NCI-H2196 treated with DMSO at 0.1 percent for 48 hours (cell line): ENCODE data around the gene H2BW2.
"Not testable (repeated sequence)": the region's sequence is repeated elsewhere in the genome, so short reads cannot be mapped to it uniquely, and the experiment has no call there.

Source experiments
- DNase-seq: peaks from one replicate; lab custom pipeline; 2025; ENCODE audit not compliant: unreplicated experiment; lab: John Stamatoyannopoulos, UW

H2BW2 gene

DNA sequence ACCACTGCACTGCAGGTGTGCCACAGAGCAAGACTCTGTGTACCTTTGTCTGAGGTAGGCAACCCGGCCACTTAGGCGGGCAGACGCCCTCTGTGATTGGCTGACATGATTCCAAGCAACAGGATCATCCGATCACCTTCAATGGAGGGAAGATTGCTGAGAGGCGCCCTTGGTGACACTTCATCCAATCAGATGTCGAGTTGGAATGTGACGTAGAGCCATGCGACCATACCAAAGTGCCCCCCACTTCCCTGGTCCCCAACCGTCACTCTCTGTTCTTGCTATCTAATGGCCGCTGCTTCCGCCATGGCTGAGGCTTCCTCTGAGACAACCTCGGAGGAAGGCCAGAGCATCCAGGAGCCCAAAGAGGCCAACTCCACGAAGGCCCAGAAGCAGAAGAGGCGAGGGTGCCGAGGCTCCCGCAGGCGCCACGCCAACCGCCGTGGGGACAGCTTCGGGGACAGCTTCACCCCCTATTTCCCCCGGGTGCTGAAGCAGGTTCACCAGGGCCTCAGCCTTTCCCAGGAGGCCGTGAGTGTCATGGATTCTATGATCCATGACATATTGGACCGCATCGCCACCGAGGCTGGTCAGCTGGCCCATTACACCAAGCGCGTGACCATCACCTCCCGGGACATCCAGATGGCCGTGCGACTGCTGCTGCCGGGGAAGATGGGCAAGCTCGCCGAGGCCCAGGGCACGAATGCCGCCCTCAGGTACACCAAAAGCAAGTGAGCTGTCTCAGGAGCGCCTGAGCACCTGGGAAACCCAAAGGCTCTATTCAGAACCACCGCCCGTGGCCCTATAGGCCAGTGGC lies at the start of gene H2BW2:
Gene H2BW2 (plus strand): TSS at position 268 of the 817 bp plus-strand sequence. CDS start 39 bp downstream, at position 307.
- DNase-seq = no peak

DNA sequence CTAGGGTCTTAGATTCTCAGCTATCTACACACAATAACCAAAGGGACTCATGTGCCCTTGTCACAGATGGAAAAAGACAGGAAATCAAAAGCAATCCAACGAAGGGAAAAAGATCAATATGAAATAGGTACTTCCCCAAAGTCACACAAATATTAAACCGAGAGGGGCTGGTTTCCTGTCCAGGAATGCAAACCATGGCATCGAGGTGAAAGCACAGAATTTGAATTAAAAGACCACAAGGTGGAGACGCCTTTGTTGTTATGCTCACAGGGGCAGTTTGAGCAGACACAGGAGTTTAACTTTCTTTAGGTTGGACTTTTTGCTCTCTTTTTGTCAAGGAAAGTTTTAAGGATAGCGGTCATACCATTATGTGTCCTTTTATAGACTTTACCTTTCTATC lies 40.5 kb upstream of the H2BW2 start:
- no peak for DNase-seq

DNA sequence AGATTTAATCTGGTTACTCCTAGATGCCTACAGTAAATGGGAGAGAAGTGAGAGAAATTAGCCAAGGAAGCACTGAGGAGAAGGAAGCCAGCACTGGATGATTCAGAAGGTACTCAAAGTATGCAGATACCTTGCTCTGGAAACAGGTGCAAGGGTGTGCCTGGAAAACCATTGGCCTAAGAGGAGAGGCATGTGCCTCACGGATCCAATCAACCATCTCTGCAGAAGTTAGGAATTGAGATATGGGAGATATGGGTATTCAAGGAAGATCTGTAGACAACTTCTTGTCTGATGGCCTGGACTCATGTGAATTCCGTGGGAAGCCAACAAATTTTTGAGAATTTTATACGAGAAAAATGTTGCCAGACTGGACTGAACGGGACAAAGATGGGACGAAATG lies 30.9 kb upstream of the H2BW2 start:
- DNase-seq = no peak

DNA sequence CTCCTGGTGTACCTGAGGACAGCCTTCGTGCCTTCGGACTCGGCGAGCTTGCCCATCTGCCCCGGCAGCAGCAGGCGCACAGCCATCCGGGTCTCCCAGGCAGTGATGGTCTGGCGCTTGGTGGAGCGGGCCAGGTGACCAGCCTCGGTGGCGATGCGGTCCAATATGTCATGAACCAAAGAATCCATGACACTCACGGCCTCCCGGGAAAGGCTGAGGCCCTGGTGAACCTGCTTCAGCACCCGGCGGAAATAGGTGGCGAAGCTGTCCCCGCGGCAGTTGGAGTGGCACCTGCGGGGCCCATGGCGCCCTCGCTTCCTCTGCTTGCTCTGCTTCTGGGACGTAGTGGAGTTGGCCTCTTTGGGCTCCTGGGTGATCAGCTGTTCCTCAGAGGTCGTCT lies 26.6 kb upstream of the H2BW2 start:
- no peak for DNase-seq

DNA sequence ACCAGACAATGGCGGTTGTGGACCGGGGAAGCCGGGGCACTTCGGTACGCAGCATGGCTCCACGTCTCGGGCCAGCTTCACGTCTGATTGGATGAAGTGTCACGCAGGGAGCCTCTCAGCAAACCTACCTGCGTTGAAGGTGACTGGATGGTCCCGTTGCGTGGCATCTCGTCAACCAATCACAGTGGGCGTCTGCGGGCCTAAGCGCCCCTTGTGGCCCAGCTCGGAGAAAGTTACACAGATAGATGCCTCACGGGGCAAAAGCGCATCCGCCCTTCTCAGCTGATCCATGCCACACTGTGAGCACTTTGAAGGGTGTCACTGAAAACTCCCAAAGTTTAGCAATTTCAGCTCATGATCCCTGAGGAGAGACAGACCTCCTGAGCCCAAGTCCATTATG lies 26.1 kb upstream of the H2BW2 start, which contains the start of gene H2BW1:
Gene H2BW1 (minus strand): TSS at position 103 of the 400 bp plus-strand sequence. CDS start 132 bp downstream, outside the sequence.
- DNase-seq = no peak

DNA sequence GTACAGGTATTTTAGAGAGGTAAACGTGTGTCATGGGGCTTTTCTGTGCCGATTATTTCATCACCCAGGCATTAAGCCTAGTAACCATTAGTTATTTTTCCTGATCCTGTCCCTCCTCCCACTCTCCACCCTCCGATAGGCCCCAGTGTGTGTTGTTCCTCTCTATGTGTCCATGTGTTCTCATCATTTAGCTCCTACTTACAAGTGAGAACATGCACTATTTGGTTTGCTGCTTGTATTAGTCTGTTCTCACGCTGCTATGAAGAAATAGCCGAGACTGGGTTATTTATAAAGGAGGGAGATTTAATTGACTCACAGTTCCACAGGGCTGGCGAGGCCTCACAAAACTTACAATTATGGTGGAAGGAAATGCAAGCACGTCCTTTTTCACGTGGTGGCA lies 24.2 kb upstream of the H2BW2 start:
- not testable (repeated sequence) for DNase-seq

DNA sequence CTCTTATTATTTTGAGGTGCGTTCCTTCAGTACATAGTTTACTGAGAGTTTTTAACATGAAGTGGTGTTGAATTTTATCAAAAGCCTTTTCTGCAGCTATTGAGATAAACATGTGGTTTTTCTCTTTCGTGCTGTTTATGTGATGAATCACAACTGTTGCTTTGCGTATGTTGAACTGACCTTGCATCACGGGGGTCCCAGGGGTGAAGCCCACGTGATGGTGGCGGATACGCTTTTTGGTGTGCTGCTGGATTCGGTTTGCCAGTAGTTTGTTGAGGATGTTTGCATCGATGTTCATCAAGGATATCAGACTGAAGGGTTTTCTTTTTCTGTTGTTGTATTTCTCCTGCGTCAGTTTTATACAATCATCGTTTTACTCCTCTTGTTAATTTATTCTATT lies 21.6 kb upstream of the H2BW2 start:
- no peak for DNase-seq

DNA sequence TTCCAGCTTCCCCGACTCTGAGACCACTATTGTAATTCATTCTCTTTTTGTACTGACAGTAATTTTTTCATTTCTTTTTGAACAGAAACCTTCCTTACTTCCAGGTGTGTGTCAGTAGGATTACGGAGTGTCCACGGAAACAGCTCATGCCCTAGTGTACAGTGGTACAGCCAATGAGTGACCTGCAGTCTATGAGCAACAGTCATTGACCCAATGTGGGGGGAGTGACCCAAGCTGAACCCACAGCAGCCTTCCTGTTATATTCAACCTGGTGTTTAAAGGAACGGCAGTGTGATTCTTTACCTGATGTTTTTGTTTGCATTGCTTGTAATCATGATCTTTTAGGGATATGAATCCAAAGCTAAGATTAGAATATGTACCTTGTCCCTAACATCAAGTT lies 1.2 kb downstream of the H2BW2 start:
- DNase-seq = no peak

DNA sequence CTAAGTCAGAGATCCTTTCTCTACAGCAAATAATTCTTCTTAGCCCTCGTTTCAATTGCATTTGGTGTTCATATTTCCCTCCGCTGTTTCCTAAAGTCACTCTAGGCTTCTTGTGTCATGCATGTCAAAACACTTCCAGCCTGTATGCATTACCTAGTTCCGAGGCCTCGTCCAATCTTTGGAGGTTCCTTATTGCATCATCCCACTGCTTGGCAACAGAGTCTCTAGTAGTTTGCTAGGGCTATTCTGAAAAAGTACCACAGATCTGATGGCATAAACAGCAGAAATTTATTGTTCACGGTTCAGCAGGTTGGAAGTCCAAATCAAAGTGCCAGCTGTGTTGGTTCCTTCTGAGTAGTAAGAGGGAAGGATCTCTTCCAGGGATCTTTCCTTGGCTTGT lies 5.9 kb downstream of the H2BW2 start:
- no peak for DNase-seq

DNA sequence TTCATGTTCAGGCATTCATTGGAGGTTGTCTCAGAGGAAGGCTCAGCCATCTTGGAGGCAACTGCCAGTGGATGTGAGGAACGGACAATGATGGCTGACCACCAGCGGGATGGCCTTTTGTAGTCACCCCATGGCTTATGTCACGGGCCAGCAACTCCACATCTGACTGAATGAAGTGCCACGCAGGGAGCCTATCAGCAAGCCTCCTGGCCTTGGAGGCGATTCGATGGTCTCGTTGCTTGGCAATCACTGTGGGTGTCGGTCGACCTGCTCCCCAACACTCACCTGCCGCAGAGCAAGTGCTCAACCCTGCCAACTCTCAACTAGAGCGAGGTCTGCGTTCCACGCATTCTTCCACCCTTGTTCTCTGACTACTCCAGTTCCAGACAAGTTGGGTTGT lies 7.4 kb downstream of the H2BW2 start:
- DNase-seq = no peak

DNA sequence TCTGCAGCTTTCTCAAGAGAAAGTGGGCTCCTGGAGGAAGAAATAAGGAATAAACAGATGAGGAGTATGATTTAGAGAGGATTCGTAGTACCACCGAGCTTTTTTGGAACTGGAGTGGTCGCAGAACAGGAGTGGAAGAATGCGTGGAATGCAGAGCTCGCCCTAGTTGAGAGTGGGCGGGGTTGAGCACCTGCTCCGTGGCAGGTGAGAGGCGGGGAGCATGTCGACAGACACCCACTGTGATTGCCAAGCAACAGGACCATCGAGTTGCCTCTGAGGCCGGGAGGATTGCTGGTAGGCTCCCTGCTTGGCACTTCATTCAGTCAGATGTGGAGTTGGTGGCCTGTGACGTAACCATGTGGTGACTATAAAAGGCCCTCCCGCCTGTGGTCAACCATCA lies 15.2 kb downstream of the H2BW2 start:
- DNase-seq = not testable (repeated sequence)

DNA sequence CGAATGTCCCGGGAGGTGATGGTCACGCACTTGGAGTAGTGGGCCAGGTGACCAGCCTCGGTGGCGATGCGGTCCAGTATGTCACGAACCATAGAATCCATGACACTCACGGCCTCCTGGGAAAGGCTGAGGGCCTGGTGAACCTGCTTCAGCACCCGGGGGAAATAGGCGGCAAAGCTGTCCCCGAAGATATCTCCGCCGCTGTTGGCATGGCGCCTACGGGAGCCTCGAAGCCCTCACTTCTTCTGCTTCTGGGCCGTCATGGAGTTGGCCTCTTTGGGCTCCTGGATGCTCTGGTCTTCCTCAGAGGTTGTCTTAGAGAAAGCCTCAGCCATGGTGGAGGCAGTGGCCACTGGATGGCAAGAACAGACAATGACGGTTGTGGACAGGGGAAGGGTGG lies 22.9 kb downstream of the H2BW2 start:
- not testable (repeated sequence) for DNase-seq

DNA sequence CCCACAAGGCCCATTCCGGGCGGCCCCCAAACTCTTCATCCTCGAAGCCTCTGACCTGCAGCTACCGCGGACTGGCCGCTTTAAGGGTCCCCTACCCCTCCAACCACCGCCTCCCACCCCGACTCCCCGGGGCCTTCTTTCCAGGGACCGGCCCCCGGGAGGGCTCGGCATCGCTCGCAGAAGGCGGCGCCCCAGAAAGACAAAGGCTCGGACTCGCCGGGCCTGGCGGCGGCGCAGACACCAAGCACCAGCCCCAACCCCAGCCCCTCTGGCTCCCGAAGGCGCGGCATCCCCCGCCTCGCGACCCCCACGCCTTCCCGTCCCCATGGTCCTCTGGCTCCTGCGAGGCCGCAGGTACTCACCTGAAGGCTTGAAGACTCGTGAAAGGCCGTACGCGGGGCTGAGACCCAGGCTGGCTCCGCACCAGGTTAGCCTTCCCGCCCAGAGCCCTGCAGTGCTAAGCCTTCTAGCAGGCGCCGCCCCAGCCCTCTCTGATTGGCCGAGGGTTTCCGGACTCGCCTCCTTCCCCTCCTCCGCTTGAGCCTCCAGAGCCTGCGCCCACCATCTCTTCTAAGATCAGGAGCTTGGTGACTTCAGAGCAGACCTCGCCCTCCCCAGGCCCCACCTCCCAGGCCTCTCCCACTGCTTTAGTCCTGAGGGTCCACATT lies 36.2 kb downstream of the H2BW2 start, which contains the start of gene TMSB15C:
Gene TMSB15C (minus strand): TSS at position 459 of the 668 bp plus-strand sequence.
- DNase-seq = not testable (repeated sequence)

DNA sequence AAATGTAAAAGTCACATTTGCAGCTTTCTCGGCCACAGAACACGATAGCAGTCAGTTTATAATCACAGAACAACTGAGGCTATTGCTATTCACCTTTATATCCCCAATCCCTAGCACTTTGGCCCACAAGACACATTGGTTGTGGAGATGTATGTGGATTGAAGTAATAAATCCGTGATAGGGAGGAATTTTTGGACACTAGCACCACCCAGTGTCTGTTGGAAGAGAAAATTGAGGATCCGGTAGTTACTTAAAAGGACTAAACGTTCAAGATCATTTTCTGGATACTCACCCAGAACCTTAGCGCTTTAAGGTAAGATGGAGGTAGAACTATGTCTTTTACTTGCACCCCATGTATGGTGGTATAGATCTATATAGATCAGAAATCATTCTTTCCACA lies 38.1 kb downstream of the H2BW2 start:
- DNase-seq = not testable (repeated sequence)

DNA sequence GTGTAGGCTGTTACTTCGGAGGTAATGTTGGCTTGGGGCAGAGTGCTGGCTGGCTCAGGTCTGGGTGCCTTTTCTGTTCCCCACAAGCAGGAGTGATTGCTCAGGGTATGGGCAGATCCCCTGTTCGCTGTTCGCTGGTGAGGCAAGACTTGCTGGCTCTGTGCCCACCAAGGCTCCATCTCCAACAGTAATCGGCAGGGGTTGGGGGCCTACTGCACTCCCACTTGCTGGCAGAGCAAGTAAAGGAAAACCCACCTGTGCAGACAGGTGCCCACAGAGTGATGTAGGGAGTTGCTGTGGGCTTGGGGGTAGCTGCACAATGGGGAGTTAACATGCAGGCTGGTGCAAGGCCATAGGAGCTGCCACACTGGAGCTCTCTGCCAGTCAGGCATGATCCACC lies 44.3 kb downstream of the H2BW2 start:
- no peak for DNase-seq

DNA sequence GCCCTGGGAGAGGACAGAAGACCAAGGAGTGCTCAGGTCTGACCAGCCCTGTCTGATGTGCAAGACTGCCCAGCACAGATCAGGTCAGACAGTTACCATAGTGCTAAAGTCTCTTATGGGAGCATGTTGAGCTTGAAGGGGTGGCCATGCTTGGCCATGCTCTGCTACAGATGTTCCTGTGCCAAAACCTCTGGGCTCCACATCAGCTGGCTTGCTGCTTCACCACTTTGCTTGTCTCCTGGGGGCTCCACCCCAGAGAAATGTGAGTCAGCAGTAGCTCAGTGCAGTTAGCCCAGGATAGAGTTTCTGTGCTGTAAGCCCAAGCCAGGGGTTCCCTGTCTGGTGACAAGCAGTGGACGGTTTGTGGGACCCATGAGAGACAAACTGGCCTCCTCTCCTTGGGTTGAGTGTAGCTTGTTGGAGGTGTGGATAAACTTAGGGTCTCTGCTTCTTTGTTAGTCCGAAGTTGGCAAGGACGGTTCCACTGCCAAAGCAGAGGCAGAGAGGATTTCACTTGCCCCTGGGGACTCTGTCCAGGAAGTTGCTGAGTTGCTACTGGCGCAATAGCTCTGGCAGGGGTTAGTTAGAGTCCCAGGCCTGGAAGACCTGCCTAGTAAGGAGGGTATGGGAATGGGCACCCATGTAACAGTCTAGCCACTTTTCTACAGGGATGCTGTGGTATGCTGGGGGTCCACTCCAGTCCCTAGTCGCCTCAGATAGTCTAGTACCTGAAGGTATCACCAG lies 45.0 kb downstream of the H2BW2 start:
- no peak for DNase-seq

DNA sequence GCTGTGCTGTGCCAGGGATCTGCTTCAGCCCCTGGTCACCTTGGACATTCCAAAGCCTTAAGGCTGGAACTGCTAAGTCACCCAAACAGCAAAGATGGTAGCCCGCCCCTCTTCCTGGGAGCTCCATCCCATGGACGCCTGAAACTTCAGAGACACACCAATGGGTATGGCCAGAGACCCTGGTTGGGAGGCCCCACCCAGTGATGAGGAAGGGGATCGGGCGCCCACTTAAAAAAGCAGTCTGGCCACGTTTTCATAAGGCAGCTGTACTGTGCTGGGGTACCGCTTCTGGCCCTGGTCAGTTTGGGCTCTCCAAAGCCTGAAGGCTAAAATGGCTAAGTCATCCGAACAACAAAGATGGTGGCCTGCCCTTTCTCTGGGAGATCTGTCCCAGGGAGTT lies 45.7 kb downstream of the H2BW2 start:
- DNase-seq = no peak

DNA sequence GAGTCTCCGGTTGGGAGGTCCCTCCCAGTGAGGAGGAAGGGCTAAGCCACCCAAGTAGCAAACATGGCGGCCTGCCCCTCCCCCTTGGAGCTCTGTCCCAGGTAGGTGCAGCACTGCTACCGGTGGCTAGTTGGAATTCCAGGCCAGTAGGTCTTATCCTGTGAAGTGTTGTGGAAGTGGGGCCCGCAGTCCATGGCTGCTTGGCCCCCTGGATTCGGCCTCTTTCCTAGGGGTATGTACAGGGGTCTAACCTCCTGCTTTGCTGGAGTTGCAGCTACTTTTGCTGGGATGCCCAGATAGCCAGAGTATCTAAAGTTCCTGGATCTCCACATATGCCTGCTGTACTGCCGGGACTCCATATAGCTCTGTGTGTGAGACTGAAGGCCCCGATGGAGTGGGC lies 46.2 kb downstream of the H2BW2 start:
- no peak for DNase-seq
